Measurements from ENCODE around the gene REV1.

The REV1 gene

DNA sequence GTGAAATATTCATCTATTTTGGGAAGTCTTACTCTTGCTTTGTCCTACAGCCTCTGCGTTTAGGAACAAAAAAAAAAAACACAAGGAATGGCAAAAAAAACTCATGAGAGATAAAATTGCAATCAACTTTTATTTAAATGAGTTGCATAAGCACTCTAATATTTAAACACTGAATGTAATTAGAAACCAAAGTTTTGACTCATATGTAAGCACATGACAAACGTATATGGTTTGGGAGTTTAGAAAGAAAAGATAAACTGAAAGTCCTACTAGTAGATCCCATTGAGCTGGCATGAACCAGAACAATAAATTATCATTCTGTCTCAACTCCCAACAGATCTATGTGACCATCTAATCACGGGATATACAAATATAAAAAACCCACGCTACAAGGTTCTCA lies 44.8 kb downstream of the REV1 start:
- no peak overlapping the region for H3K4me3 Mint-ChIP-seq
- no peaks in the 10 kb centered on the region for H3K27me3 Mint-ChIP-seq
- peaks cover 8% of the 10 kb centered on the region for H3K4me1 Mint-ChIP-seq (ENCODE audit: low read depth)
- no peaks in the 10 kb centered on the region for H3K9me3 Mint-ChIP-seq
- H3K36me3 Mint-ChIP-seq (ENCODE audit: low read depth) = peaks cover 46% of the 10 kb centered on the region
- H3K27ac Mint-ChIP-seq = no peak overlapping the region

DNA sequence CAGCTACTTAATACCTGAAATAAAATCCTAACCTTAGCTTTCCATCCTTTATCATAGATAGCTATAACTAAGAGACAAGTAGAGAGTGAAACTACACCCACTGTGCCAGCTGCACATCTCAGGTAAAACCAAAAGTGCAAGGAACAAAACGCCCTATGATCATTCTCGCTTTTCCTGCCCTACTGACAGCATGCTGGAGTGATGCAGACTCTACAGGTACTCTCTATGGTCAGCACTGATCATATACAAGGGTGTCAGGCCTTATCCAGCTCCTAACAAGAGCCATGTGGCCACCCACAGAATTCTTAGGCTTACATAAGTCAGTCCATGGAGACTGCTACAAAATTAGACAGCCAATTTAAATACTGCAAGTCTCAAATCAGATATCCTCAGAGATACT lies 45.6 kb downstream of the REV1 start:
- H3K4me3 Mint-ChIP-seq = no peak overlapping the region
- no peak overlapping the region for H3K27ac Mint-ChIP-seq
- H3K9me3 Mint-ChIP-seq = no peaks in the 10 kb centered on the region
- H3K4me1 Mint-ChIP-seq (ENCODE audit: low read depth) = peaks cover 8% of the 10 kb centered on the region
- peaks cover 48% of the 10 kb centered on the region for H3K36me3 Mint-ChIP-seq (ENCODE audit: low read depth)
- H3K27me3 Mint-ChIP-seq = no peaks in the 10 kb centered on the region

DNA sequence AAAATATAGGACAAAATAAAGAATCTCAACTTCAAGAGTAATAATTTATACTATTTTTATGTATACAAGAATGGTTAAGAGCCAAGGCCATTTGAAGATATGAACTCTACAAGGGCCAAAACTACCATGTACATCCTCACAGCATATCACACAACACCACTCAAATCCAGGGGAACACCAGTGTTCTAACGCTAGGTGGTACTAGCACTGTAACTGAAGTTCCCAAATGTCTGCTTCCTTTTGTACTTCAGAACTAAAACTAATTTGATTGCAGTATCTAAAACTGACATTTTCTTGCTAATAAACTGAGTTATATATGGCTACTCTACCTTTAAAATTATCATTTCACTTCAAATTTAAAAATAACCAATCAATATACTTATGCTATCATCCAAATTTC lies 47.0 kb downstream of the REV1 start:
- Mint-ChIP-seq H3K4me1 (ENCODE audit: low read depth) (peaks cover 8% of the 10 kb centered on the region), H3K27me3 (no peaks in the 10 kb centered on the region), H3K9me3 (no peaks in the 10 kb centered on the region), H3K36me3 (ENCODE audit: low read depth) (peaks cover 50% of the 10 kb centered on the region), H3K27ac (no peak overlapping the region), H3K4me3 (no peak overlapping the region)

DNA sequence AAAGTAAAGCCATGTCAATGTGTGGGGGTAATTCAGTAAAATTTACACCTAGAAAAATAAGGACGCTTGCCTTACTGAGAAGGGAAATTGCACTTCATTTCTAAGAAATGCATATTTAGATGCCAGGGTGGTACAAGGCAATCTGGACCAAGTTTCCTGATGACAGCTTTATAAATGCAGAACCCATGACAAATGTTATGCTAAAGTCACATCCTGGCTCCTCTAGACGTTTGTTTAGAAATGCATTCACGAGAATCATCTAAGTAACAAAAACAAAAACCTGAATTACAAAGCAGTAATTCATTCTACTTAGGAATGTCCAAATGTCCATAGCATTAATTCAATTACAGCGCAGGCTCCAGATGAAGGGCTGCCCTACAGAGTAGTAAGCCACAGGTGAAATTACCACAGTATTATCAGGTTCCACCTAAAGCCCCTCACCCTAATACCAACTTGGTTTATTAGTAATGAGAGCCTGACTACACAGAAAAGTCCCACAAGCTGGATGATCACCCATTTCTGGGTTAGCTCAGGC lies 49.8 kb downstream of the REV1 start:
- H3K27ac Mint-ChIP-seq = no peak overlapping the region
- no peaks in the 10 kb centered on the region for H3K9me3 Mint-ChIP-seq
- H3K27me3 Mint-ChIP-seq = no peaks in the 10 kb centered on the region
- peaks cover 5% of the 10 kb centered on the region for H3K4me1 Mint-ChIP-seq (ENCODE audit: low read depth)
- no peak overlapping the region for H3K4me3 Mint-ChIP-seq
- peaks cover 45% of the 10 kb centered on the region for H3K36me3 Mint-ChIP-seq (ENCODE audit: low read depth)

DNA sequence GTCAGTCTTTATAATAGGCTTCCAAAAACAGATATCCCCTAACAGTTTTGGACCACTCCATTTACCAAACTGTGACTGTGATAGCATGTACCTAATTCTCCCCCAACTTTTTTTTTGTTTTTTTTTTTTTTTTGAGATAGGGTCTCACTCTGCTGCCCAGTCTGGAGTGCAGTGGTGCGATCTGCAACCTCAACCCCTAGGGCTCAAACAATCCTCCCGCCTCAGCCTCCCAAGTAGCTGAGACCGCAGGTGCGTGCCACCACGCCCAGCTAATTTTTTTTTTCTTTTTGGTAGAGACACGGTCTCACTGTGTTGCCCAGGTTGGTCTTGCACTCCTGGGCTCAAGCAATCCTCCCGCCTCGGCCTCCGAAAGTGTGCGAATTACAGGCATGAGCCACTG lies 52.9 kb downstream of the REV1 start:
- Mint-ChIP-seq H3K27ac (no peak overlapping the region), H3K4me1 (ENCODE audit: low read depth) (no peaks in the 10 kb centered on the region), H3K27me3 (no peaks in the 10 kb centered on the region), H3K9me3 (no peaks in the 10 kb centered on the region), H3K4me3 (no peak overlapping the region), H3K36me3 (ENCODE audit: low read depth) (peaks cover 33% of the 10 kb centered on the region)

DNA sequence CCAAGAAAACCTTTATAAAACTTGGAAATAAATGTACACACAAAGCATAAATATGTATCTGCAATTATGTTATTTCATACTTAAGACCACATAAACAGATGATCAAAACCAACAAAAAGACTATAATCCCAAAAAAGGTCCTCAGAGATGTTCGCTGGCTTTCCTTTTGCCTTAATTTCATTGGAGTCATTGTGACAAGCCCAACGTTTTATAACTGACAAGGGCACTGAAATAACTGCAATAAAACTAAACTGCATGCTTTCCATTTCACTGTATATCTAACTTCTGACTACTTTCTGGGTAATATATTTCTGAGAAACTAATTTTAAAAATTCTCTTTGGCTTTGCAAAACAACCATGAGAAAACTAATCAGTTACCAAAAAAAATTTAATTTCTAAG lies 56.5 kb downstream of the REV1 start:
- Mint-ChIP-seq H3K27me3 (no peaks in the 10 kb centered on the region), H3K36me3 (ENCODE audit: low read depth) (peaks cover 40% of the 10 kb centered on the region), H3K9me3 (no peaks in the 10 kb centered on the region), H3K27ac (no peak overlapping the region), H3K4me1 (ENCODE audit: low read depth) (peaks cover 14% of the 10 kb centered on the region), H3K4me3 (no peak overlapping the region)

DNA sequence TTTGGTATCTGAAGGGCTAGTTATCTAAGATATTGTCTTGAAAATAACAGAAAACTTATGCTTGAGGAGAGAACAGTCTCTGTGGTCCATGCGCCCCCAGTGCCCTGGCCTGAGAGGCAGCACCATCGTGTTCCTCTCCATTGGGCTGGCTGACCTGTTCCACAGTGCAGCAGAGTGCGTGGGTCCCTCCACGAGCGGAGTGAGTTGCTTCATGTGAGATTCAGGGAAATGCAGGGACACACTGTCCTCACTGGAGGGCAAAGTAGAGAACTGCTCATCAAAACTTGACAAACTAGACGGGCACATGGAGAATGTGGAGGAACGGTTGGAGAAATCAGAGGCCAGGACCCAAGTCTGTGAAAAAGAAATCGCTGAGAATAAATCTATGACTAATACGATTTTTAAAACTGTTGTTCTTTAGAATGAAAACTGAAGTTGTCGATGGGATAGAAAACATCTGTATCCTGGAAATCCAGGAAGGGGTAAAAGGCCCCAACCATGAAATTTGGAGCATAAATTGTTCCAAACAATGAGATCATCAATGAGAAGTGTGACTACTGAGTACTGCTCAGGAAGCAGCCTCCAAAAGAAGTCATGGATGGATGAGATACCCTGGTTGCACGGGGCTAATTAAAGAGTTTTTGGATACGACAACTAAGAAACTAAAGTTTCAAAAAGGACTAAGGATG lies 58.1 kb downstream of the REV1 start:
- Mint-ChIP-seq H3K27me3 (no peaks in the 10 kb centered on the region), H3K9me3 (no peaks in the 10 kb centered on the region), H3K36me3 (ENCODE audit: low read depth) (peaks cover 49% of the 10 kb centered on the region), H3K4me1 (ENCODE audit: low read depth) (peaks cover 14% of the 10 kb centered on the region), H3K27ac (peak overlapping the region; percentile 12), H3K4me3 (no peak overlapping the region)

DNA sequence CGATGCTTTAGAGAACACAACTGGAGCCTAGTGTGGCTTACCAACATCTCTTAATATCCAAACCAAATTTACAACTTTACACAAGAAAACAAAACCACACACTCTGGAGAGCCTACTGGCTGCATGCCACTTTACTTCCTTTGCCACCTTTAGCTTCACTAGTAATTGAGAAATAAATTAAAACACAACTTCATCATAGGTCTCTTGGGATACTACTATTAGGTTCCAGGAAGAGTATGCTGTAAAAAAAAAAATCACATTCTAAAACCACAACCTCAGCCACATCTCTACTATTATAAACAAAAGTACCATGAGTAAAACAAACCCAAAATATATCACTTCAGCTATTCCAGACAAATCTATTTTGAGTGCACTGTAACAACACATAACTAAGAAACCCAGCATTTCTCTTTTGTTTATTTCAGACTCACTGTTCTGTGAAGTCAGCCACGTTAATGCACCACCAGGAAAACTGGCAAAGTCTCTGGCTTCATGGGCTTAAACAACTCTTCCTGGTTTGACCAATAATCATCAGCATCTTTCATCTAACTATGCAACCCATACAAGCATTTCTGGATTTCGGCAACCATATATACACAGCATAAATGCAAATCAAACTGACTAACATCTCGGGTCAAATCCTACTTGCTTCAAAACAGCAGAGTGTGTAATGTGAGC lies 59.1 kb downstream of the REV1 start:
- peaks cover 47% of the 10 kb centered on the region for H3K36me3 Mint-ChIP-seq (ENCODE audit: low read depth)
- H3K27ac Mint-ChIP-seq = no peak overlapping the region

DNA sequence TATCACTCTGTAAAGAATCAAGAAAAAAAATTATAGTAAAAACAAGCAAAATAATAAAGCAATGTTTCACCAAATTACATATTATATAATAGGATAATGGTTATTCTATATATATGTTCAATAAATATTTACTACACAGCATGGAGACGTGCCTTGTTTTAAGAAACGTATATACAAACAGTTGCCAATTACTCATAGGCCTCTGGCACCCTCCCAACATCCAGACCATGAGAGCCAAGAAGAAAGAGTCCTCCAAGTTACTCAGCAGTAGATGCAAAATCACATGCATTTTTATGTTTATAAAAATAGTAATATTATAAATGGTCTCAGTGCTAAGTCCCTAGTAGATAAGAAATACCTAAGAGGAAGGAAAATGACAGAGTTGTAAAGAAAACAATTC lies 64.8 kb downstream of the REV1 start:
- H3K4me3 Mint-ChIP-seq = no peak overlapping the region
- no peaks in the 10 kb centered on the region for H3K9me3 Mint-ChIP-seq
- H3K27ac Mint-ChIP-seq = no peak overlapping the region

More for the DNA sequence above, 59.1 kb downstream of the REV1 start:
- no peak overlapping the region for H3K4me3 Mint-ChIP-seq
- no peaks in the 10 kb centered on the region for H3K27me3 Mint-ChIP-seq
- no peaks in the 10 kb centered on the region for H3K9me3 Mint-ChIP-seq
- H3K4me1 Mint-ChIP-seq (ENCODE audit: low read depth) = peaks cover 14% of the 10 kb centered on the region

DNA sequence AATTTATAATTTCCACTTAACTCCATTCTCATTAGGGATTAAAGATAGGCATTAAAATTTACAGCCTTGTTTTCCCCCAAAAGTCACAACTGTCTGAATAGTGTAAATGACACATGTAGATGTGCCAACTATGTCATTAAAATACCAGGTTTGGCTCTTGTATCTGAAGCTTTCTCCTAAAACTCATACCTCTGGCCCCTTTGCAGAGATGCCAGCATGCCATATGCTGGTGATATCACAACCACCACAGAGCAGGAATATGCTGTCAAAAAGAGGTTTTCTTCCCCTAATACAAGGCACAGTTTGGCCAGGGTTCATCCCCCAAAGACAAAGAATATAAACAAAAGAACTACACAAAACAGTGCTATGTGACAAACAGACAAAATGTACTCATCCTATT lies 65.4 kb downstream of the REV1 start:
- H3K4me3 Mint-ChIP-seq = no peak overlapping the region
- no peak overlapping the region for H3K27ac Mint-ChIP-seq
- H3K4me1 Mint-ChIP-seq (ENCODE audit: low read depth) = no peaks in the 10 kb centered on the region
- H3K36me3 Mint-ChIP-seq (ENCODE audit: low read depth) = peaks cover 69% of the 10 kb centered on the region
- H3K9me3 Mint-ChIP-seq = no peaks in the 10 kb centered on the region
- H3K27me3 Mint-ChIP-seq = no peaks in the 10 kb centered on the region

More for the DNA sequence above, 64.8 kb downstream of the REV1 start:
- H3K4me1 Mint-ChIP-seq (ENCODE audit: low read depth) = no peaks in the 10 kb centered on the region
- peaks cover 66% of the 10 kb centered on the region for H3K36me3 Mint-ChIP-seq (ENCODE audit: low read depth)
- no peaks in the 10 kb centered on the region for H3K27me3 Mint-ChIP-seq

DNA sequence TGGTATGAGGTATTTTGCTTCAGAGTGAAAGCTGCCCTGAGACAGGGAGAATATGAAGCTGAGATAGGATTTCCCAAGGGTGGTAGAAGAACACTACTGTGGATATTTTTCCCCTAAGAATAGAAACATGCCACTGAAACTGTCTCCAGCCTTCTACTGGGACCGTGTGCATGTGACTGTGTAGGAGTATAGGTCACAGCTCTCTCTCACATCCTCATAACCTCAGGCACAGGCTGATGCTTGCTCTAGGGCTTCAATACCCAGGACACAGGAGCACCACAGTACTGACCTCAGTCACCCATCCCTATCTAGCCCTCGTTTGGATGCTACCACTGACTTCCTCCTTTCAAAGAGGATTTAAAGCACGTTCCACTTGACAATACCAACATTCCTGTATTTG lies 67.2 kb downstream of the REV1 start:
- Mint-ChIP-seq H3K9me3 (no peaks in the 10 kb centered on the region), H3K27me3 (no peaks in the 10 kb centered on the region), H3K4me1 (ENCODE audit: low read depth) (no peaks in the 10 kb centered on the region), H3K4me3 (no peak overlapping the region), H3K27ac (no peak overlapping the region), H3K36me3 (ENCODE audit: low read depth) (peaks cover 67% of the 10 kb centered on the region)

DNA sequence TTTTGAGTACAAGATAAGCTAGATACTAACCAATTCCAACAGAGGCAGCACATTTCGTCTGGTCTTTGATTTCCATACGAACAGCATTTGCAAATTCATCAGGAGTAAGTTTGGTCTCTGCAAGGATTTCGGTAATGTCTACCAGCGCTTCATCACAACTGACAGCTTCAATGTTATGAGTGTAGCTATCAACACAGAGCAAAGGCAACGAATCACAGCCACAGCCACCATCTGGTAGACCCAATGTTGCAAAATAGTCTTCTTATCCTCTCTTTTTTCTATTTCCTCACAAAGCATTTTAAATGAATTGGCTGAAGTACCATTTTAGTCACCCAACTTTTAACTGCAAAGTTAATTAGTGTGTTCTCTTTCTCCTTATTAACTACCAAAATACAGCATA lies 68.3 kb downstream of the REV1 start:
- Mint-ChIP-seq H3K27me3 (no peaks in the 10 kb centered on the region), H3K4me3 (no peak overlapping the region), H3K27ac (no peak overlapping the region), H3K9me3 (no peaks in the 10 kb centered on the region), H3K36me3 (ENCODE audit: low read depth) (peaks cover 65% of the 10 kb centered on the region), H3K4me1 (ENCODE audit: low read depth) (no peaks in the 10 kb centered on the region)

DNA sequence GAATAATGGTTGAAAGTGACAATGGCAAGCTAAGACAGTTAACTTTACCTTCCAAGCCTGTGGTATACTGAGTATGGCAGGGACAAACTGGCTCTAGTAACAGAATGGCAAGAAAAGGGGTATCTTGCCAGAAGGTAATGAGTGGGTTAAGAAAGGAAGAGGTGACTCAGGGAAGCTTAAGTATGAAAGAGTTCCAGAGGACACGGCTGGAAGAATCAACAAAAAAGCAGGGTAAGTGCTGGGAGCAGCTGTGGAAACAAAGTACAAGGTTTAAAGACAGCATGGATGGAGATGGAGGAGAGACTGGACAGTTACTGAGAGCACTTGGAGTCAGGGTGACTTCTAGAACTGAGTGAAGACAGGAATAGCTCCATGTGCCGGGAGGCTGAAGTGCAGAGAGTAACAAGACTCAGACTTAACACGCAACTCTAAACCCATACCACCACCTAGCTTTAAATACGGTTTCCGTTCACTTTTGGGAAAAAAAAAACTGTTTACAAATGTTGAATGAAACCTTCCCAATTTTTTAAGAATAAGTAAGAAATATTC lies 69.0 kb downstream of the REV1 start:
- no peaks in the 10 kb centered on the region for H3K9me3 Mint-ChIP-seq
- H3K4me3 Mint-ChIP-seq = no peak overlapping the region
- H3K27me3 Mint-ChIP-seq = no peaks in the 10 kb centered on the region
- peaks cover 68% of the 10 kb centered on the region for H3K36me3 Mint-ChIP-seq (ENCODE audit: low read depth)
- no peak overlapping the region for H3K27ac Mint-ChIP-seq
- no peaks in the 10 kb centered on the region for H3K4me1 Mint-ChIP-seq (ENCODE audit: low read depth)

DNA sequence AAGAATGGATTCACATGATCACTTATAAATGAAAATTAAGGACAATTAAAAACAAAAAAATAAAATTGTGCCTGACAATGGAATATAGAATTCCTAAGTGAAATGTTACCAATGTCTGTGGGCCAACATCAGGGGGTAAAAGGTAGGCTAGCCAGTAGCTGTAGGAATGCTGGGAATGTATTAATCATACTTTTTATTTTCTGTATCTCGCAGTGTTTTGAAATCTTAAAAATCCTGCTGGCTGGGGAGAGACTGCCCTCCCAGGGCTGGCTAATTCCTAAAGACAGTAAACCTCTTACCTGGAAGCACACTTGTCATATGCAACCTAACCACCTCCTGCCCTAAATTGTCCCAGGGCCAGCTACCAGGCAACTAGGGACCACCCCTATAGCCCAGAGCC lies 69.8 kb downstream of the REV1 start:
- Mint-ChIP-seq H3K36me3 (ENCODE audit: low read depth) (peaks cover 70% of the 10 kb centered on the region), H3K9me3 (no peaks in the 10 kb centered on the region)

DNA sequence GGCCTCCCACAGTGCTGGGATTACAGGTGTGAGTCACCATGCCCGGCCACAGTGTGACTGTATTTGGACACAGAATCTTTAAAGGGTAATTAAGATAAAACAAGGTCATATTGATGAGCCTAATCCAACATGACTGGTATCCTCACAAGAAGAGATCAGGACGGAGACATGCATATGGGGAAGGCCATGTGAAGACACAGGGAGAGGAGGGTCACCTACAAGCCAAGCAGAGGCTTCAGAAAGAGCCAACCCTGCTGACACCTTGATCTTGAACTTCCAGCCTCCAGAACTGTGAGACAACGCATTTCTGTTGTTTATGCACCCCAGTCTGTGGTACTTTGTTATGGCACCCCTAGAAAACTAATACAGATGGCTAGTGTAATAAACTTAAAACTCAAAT lies 72.4 kb downstream of the REV1 start:
- Mint-ChIP-seq H3K9me3 (no peaks in the 10 kb centered on the region), H3K27ac (peak overlapping the region; percentile 58), H3K27me3 (no peaks in the 10 kb centered on the region), H3K4me1 (ENCODE audit: low read depth) (no peaks in the 10 kb centered on the region), H3K4me3 (no peak overlapping the region), H3K36me3 (ENCODE audit: low read depth) (peaks cover 75% of the 10 kb centered on the region)

More for the DNA sequence above, 69.8 kb downstream of the REV1 start:
- Mint-ChIP-seq H3K4me1 (ENCODE audit: low read depth) (no peaks in the 10 kb centered on the region), H3K27ac (no peak overlapping the region), H3K27me3 (no peaks in the 10 kb centered on the region), H3K4me3 (no peak overlapping the region)

All from stimulated activated naive CD8-positive, alpha-beta T cell treated with anti-CD3 and anti-CD28 coated beads, Interleukin-15, Interleukin-2, amounts not matched to agents 100 ng/mL and 50 ng/mL, for 24 hours (primary cell).